Left colon (tissue), 2 donors: ENCODE measurements around the gene GPR21. TPM values are rescaled to one million over a fixed set of nuclear protein-coding genes. Genes with fewer than 3 reads are reported as not detected.

Experiments
- ATAC-seq: fragments of 200-7000 bp; cut with Tn5 transposase; one replicate; pipeline ENCODE4 v1.9.1; 2020; ENCODE audit warnings: mild to moderate bottlenecking, moderate library complexity
- DNase-seq, 2 donors: peaks; one replicate each; pipeline ENCODE4 v3.0.0-alpha.2; 2020
- intact Hi-C, 2 donors: fragments of 100-400 bp; cut with DNase I in 1 of 2; cut with micrococcal nuclease in 1 of 2; formaldehyde crosslinking; loops; one replicate each; pipeline versions ENCODE4 v1.11.2 to v1.14.0; 2022; cut with DNase I, micrococcal nuclease
- total RNA-seq, 2 donors: library from RNA; stranded (reverse); fragmentation: NEBNext Ultra II Directional; extraction: Animal tissue kit (Norgen Biotek cat#: 25700); gene quantifications; one replicate each; pipeline ENCODE4 v1.2.1, GENCODE V29; 2021
- donor health status: DM: no; HTN: no; CAD: no.
- donor health status: DM: yes; HTN: yes; CAD: no.

Gene GPR21
- total RNA-seq, 2 donors from 2014 or later: 2.4 to 3.8 TPM

DNA sequence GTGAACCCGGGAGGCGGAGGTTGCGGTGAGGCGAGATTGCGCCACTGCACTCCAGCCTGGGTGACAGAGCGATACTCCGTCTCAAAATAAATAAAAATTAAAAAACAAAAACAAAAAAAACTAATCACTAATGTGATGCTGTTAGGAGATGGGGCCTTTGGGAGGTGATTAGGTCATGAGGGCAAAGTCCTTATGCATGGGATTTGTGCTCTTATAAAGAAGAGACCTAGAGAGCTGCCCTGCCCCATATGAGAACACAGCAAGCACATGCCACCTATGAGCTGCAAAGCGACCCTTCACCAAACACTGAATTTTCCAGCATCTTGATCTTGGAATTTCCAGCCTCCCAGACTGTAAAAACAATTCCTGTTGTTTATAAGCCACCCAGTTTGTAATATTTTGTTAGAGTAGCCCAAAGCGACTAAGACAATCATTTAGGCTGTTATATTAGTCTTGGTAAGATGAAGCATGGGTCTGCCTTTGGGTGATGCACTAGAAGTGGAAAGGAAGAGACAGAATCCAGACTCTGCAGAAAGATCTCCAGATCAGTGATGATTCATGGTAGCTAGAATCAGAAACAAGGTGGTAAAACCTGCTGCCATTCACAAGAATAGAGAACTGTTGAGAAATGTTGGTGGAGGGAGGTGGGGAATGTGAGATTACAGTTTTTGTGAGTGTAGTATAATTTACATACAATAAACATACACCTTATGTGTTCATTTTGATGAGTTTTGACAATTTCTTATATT, 26.2 kb downstream of the GPR21 start:
- intact Hi-C loops: no loop called here
- ATAC-seq: no peak
- DNase-seq: no peak

DNA sequence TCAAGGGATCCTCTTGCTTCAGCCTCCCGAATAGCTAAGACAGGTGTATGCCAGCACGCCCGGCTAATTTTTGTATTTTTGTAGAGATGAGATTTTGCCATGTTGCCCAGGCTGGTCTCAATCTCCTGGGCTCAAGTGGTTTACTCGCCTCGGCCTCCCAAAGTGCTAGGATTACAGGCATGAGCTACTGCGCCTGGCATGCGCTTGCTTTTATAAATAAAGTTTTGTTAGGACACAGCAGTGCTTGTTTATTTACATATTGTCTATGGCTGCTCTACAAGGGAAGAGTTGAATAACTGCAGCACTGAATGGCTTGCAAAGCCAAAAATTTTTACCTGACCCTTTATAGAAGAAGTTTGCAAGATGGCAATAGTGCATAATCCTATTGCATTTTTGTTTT, 27.7 kb downstream of the GPR21 start:
- intact Hi-C loops: no loop called here
- no peak for ATAC-seq
- DNase-seq: no peak

DNA sequence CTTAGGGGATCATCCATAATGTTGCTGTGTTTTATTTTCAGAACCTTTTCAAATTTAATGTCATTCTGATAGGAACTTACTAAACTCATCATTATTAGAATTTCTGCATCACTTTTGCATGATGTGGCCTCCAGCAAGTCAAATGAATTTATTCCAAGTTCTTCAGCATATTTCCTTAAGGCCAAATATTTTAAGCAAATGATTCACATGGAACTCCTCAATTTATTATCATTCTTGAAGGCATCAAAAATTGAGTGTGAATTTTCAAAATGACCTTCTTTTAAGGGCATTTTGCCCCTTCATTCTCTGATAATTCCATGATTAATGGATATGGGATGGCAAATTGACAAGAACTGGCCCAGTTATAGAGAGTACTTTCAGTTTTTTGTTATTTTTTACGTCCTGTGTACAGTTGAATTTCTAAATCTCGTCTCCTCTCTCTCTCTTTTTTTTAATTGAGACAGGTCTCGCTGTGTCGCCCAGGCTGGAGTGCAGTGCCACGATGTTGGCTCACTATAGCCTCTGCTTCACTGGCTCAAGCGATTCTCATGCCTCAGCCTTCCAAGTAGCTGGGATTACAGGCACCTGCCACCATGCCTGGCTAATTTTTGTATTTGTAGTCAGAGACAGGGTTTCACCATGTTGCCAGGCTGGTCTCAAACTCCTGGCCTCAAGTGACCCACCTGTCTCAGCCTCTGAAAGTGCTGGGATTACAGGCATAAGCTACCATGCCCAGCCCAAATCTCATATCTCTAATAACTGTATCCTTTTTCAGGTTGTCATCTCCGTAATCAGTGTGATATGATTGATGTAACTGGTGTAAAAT, 29.1 kb downstream of the GPR21 start:
- DNase-seq (no peak), ATAC-seq (no peak)
- intact Hi-C loops: no loop called here

DNA sequence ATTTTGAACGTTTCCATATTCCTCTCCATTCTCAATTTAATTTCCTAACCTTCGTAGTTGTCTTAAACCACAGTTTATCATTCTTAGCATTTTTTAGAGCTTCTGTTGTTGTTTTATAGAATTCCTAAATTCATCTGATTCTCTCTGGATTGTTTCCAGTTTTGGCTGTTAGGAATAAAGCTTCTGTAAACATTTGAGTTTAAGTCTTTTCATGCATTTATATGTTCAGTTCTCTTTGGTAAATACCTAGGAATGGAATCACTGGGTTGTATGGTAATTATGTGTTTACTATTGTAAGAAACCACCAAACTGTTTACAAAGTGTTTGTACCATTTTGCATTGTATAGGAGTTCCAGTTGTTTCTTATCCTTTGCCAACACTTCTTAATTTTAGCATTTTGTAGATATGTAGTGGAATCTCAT, 29.7 kb downstream of the GPR21 start:
- intact Hi-C loops: no loop called here
- DNase-seq (no peak), ATAC-seq (no peak)

DNA sequence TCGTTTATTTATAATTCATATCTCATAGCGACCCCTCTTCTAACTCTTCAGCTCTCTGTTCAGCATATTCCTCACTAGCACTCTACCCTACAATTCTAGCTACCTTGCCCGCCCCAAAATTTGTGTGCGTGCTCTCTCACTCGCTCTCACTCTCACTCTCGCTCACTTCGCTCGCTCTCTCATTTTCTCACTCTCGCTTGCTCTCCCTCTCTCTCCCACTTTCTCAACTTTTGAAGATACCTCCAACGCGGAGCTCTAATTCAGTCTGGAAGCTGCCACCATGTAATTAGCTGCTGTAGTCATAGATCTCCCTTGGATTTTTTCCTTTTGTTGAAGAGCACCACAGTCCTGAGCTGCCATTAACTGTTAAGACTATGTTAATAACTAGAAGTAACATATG, 30.4 kb downstream of the GPR21 start:
- DNase-seq: no peak
- no peak for ATAC-seq
- intact Hi-C loops: no loop called here

DNA sequence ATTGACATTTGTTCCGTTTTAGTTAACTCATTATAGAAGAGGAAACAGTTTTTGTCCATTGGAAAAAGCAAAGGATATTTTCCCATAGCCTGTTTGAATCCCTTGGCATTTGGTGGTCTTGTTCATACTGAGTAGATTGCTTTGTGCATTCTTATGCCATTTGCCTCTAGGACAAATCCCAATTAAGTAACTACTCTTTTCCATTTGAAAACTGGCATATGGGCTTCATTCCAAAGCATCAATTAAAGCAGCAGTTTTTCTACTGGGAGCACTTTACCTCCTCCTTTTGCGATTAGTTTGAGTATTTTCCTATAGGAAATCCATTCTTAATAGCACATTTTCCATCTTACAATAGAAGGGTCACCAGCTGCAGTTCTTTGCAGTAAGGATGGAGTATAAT, 31.2 kb downstream of the GPR21 start:
- ATAC-seq: no peak
- intact Hi-C loops: no loop called here
- DNase-seq: no peak

DNA sequence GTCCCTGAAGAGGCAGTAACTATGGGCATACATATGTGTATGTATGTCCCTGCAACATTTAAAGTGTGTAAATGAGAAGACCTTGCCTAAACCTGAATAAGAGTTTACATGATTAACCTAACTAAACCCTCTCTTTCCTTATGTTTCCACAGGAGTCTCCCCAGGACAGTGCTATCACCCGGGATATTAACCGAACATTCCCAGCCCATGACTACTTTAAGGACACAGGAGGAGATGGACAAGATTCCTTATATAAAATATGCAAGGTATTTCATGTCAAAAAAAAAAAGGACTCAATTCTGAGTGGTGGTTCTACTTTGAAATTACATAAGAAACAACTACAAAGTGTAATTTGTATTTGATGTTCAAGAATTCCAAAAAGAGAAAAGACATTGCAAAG, 31.7 kb downstream of the GPR21 start:
- DNase-seq: no peak
- intact Hi-C loops: no loop called here
- no peak for ATAC-seq

DNA sequence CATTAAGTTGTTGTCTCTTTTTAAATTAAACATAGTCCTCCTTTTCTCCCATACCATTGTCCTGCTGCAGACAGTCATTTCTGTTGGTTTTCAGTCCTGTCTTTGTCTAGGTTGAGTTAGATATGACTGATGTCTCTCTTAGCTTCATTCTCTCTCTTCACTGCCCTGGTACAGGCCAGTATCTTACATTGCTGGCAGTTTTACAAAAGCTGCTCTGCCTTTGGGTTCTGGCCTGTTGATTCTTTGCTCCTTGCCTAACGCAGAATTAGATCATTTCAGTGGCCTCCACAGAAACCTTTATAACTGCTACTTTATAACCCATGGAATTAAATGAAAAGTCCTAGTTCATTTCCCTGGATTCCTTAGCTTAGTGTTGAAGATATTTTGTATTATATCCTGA, 33.7 kb downstream of the GPR21 start:
- ATAC-seq (no peak), DNase-seq (no peak)
- intact Hi-C loops: no loop called here

DNA sequence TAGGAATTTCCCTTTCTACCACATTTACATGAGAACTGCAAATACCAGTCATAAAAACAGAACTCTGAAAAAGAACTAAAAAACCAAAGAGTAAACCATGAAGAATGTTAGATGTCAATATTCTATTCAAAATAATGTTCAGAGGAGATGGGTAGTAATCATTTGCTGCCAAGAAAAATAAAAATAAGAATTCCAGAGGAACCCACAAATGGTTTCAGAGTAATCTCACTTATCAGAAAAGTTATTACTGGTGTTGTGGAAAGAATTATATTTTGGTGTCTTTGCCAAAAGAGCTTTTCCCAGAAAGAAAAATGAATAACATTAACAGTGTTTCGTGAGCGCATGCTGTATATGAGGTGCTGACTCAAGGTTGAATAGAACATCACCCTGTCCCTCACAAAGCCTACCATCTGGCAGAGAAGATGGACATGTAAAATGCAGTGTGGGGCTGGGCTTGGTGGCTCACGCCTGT, 35.6 kb downstream of the GPR21 start:
- ATAC-seq (no peak), DNase-seq (no peak)
- intact Hi-C loops: no loop called here

DNA sequence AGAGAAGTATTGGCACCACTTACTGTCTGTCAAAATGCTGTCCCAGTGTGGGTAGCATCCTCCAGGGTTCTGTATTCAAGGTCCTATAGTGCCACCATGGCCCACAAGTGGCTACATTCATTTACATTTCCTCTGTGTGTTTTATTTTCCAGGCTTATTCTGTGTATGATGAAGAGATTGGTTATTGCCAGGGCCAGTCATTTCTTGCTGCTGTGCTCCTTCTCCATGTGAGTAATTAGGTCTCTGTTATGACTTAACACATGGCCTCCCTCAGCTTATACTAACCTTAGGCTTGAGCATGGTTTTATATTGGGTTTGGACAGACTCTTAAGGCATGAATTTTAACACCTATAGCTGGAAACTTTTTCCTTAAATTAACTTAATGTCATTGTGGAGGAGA, 36.7 kb downstream of the GPR21 start:
- ATAC-seq (no peak), DNase-seq (no peak)
- intact Hi-C loops: no loop called here

DNA sequence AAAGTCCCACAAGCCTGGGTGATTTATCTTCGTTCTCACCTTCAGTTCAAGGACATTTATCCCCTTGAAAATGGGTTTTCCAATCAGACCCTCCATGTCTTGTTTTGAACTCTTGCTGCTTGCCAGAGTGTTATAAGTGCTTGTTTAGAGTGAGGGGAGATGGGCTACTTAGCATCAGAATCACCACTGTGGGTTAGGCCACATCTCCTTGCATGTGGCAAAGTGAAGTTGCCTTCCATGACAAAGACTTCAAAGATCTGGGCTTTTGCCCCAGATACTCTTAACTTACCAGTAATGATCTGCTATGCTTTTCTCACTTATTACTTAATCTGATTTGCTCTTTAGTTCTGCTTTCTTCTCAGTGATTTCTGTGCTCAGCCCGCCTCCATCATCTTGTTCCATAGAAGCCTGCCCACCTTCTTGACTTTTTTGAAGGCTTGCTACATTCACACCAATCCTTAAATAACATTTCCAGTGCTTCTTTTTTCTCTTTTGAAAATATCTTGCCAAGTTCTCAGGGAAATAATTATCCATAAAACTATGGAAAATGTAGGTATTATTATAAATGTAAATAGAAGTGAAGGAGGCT, 39.0 kb downstream of the GPR21 start:
- no peak for ATAC-seq
- intact Hi-C loops: no loop called here
- DNase-seq: no peak

DNA sequence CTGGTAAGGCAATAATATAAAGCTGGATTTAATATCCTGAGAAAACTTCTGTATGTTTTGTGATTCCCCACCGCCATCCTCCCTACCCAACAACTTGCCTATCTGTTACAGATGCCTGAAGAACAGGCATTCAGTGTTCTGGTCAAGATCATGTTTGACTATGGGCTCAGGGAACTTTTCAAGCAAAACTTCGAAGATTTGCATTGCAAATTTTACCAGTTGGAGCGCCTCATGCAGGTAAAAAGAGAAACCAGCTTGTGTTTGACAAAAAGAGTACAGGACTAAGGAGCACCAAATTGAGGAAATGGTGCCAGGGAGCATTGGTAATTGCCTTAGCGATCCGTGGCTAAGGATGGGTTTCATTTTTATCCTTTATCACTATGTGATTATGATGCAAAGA, 40.0 kb downstream of the GPR21 start:
- ATAC-seq: no peak
- DNase-seq: no peak
- intact Hi-C loops: no loop called here

DNA sequence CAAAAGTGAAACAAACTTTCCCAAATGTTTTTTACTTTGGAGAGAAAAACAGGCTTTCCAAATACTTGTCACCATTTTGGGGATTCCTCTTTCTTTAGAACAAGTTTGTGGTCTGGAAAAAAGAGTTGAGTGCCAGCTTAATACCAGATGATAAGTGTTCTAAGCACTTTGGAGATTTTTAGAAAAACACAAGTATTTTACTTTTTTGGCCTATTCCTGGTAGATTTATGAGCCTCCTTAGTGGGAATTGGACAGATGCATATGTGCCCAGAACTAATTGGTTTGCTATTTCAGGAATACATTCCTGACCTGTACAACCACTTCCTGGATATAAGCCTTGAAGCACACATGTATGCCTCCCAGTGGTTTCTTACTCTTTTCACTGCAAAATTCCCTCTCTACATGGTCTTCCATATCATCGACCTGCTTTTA, 40.5 kb downstream of the GPR21 start:
- no peak for DNase-seq
- intact Hi-C loops: no loop called here
- no peak for ATAC-seq

DNA sequence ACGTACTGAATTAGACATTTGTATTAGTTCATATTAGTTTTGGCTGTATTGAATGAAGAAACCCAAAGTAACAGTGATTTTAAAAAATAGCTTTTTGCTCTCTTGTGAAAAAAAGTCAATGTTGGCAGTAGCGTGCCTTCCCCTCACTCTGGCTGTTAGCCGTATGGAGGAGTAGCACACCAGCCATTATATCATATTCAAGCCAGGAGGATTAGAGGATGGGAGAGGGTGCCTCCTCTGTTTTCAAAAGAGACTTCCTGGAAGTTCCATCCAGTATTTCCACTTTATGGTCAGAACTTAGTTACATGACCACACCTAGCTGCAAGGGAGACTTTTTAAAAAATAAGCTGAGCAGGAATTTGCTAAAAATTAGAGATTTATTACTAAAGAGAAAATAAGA, 41.2 kb downstream of the GPR21 start:
- intact Hi-C loops: no loop called here

DNA sequence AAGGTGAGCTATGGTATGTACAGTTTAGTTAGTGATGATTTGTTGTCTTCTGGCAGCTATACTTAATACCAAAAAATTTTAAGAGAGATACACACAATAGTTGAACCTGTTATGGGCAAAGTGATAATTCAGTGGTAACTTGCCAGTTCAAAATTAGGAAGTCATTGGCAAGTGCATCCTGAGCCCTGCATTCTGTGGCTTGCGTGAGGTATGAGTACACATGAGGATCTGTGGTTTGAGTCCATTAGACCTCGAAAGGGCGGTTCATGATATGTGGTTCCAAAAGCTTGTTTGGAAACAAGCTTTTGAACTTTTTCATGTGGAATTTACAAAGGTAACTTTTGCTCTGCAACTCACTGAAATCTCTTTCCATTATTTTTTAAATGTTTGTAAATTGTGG, 47.0 kb downstream of the GPR21 start:
- DNase-seq (no peak), ATAC-seq (no peak)
- intact Hi-C loops: loop anchor here in 1 of 2 donors (10.0 kb wide), 1 partner anchor 264 kb away; no protein-coding TSS in a partner anchor

More for the DNA sequence above, 41.2 kb downstream of the GPR21 start:
- no peak for ATAC-seq
- DNase-seq: no peak

DNA sequence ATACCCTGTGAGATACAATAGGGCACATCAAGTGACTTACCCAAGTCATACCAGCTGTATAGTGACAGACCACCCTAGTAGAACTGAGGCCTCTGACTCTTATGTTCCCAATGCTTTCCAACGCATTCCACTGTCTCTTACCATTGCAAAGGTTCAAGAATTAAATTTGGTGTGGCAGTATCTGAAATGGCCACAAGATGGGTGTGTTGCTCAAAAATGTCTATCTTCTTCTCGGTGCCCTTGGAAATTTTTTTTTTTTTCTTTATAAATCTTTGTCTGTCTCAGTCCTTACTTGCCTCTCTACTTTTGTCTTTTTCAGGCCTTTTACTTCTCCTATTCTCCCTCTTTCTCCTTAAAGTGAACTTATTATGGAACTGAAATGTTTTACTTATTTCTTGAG, 48.4 kb downstream of the GPR21 start:
- intact Hi-C loops: loop anchor here in 1 of 2 donors (10.0 kb wide), 1 partner anchor 263 kb away; no protein-coding TSS in a partner anchor
- ATAC-seq: peak; percentile 48
- DNase-seq: no peak

DNA sequence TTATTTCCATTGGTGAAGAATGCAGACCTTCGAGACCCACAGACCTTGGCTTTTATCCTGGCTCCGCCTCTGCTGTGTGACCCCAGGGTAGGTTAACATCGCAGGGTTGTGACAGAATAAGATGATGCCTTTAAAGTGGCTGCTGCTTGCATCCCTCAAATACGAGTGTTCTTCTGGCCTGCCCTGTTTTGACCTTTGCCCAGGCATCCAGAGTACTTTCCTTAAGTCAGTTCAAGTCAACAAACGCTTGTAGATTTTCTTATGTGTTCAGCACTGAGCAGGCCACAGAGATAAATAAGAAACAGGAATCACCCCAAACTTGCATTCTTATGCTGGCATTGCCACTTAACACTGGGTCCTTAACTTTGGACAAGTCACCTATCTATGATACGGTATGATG, 50.2 kb downstream of the GPR21 start:
- ATAC-seq: peak; percentile 64
- DNase-seq: no peak
- intact Hi-C loops: loop anchor here in 1 of 2 donors (10.0 kb wide), 1 partner anchor 261 kb away; no protein-coding TSS in a partner anchor

DNA sequence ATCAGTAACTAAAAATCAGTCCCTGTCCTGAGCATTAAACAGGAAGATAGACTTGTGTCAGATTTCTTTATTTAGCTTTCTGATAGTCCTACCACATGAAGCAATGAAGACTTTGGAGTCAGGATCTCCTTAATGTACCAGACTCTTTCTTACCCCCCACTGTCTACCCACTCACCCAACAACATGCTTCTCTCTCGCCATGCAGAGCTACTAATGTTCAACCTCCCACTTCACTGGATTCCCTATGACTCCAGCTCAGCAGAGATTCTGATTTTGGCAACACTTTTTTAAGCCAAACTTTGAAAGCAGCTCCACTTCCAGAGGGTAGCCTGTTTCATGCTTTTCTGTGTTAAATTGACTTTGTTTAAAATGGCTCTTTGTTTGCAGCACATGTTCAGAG, 50.8 kb downstream of the GPR21 start:
- DNase-seq (no peak), ATAC-seq (no peak)
- intact Hi-C loops: loop anchor here in 1 of 2 donors (10.0 kb wide), 1 partner anchor 261 kb away; no protein-coding TSS in a partner anchor
